OCI-LY7 (cell line): Measurements from ENCODE around the gene XRN2. TPM values are rescaled to one million over a fixed set of nuclear protein-coding genes. Genes with fewer than 3 reads are reported as not detected.

Source experiments
- BruUV-seq: library from RNA; stranded (reverse); fragments of 400-500 nt; replicated peaks from 2 replicates; lab custom pipeline; 2021; lab: Mats Ljungman, UMichigan
- CTCF ChIA-PET: fragments of 300-600 bp; sonication (Branson Sonifier 250); formaldehyde crosslinking; loops from one replicate; lab custom pipeline; 2022; ENCODE audit warnings: antibody characterized with exemption; ENCODE audit not compliant: unreplicated experiment; lab: Charles Lee
- POLR2A ChIA-PET: fragments of 300-600 bp; sonication (Branson Sonifier 250); formaldehyde crosslinking; loops from one replicate; lab custom pipeline; 2022; ENCODE audit warnings: antibody characterized with exemption; lab: Charles Lee
- DNase-seq: peaks from one replicate; pipeline ENCODE4 v3.0.0-alpha.2; 2015; ENCODE audit warnings: low spot score
- H2AFZ ChIP-seq: fragments of 200-600 bp; sonication (generic), shearing (Covaris generic); 2 replicates; pipeline ENCODE4 v1.6.1; 2014; ENCODE audit warnings: mild to moderate bottlenecking, antibody characterized with exemption, low read length, moderate library complexity
- H3K27ac ChIP-seq: fragments of 200-600 bp; sonication (generic); 2 replicates; pipeline ENCODE4 v1.5.1; 2014; ENCODE audit warnings: mixed run types, low read depth, mild to moderate bottlenecking, moderate library complexity, low read length, inconsistent platforms; ENCODE audit not compliant: poor library complexity, severe bottlenecking
- H3K36me3 ChIP-seq: fragments of 200-600 bp; sonication (generic); 2 replicates; pipeline ENCODE4 v1.6.1; 2014; ENCODE audit warnings: mild to moderate bottlenecking, antibody characterized with exemption, low read length, moderate library complexity, mixed read lengths; ENCODE audit not compliant: insufficient read depth
- H3K4me1 ChIP-seq: fragments of 200-600 bp; sonication (generic); 2 replicates; pipeline ENCODE4 v1.5.1; 2014; ENCODE audit warnings: mild to moderate bottlenecking, low read length; ENCODE audit not compliant: insufficient read depth, poor library complexity, severe bottlenecking
- H3K4me2 ChIP-seq: fragments of 200-600 bp; sonication (generic); 2 replicates; pipeline ENCODE4 v1.6.1; 2014; ENCODE audit warnings: mild to moderate bottlenecking, low read length
- H3K4me3 ChIP-seq: fragments of 200-600 bp; sonication (generic); 2 replicates; pipeline ENCODE4 v1.5.1; 2014; ENCODE audit warnings: mild to moderate bottlenecking, low read depth, low read length; ENCODE audit not compliant: poor library complexity, severe bottlenecking
- H3K79me2 ChIP-seq: fragments of 200-600 bp; sonication (generic); 2 replicates; pipeline ENCODE4 v1.6.1; 2016; ENCODE audit warnings: low read depth, mild to moderate bottlenecking, low read length, moderate library complexity, mixed read lengths; ENCODE audit not compliant: insufficient read depth
- H3K9me2 ChIP-seq: fragments of 200-600 bp; sonication (generic); 2 replicates; pipeline ENCODE4 v1.6.1; 2016; ENCODE audit warnings: mild to moderate bottlenecking, low read length, mixed read lengths; ENCODE audit not compliant: insufficient read depth
- H3K9me3 ChIP-seq: fragments of 200-600 bp; sonication (generic); 2 replicates; pipeline ENCODE4 v1.6.1; 2014; ENCODE audit warnings: mild to moderate bottlenecking, mixed run types, low read length, mixed read lengths
- H4K20me1 ChIP-seq: fragments of 200-600 bp; sonication (generic); 2 replicates; pipeline ENCODE4 v1.6.1; 2014; ENCODE audit warnings: mild to moderate bottlenecking, antibody characterized with exemption, low read length, moderate library complexity, mixed read lengths; ENCODE audit not compliant: insufficient read depth
- EZH2phosphoT487 ChIP-seq: fragments of 200-600 bp; sonication (generic); IDR thresholded peaks from 2 replicates; pipeline ENCODE4 v1.6.1; 2018; ENCODE audit warnings: low read depth, borderline replicate concordance, mild to moderate bottlenecking, mixed run types, antibody characterized with exemption, low read length, moderate library complexity, mixed read lengths
- intact Hi-C: fragments of 100-400 bp; cut with micrococcal nuclease; formaldehyde crosslinking; loops from one replicate; pipeline ENCODE4 v1.10.0; 2022; ENCODE audit not compliant: unreplicated experiment
- total RNA-seq, 2 experiments: library from RNA; depleted of rRNA in 1 of 2; stranded (reverse); fragments of >200 nt in 1 of 2; shearing (Covaris generic) in 1 of 2; gene quantifications; 2 replicates each; pipeline ENCODE4 v1.2.3, GENCODE V29; 2014 to 2022
- TF ChIP-seq, protein P1 (sequence below): fragments of 200-600 bp; sonication (generic); conservative IDR thresholded peaks from 2 replicates; pipeline ENCODE4 v1.5.1; 2014; ENCODE audit warnings: mild to moderate bottlenecking, antibody characterized with exemption, low read length, moderate library complexity, mixed read lengths

XRN2 gene
- total RNA-seq, 2 experiments from 2014 or later: 47.9 to 50.3 TPM

- no peak overlapping the region for H3K27ac ChIP-seq
- H3K36me3 ChIP-seq: no peaks in the 10 kb centered on the region
- no peaks in the 10 kb centered on the region for H3K4me1 ChIP-seq
- H3K9me3 ChIP-seq: no peaks in the 10 kb centered on the region
- ChIA-PET POLR2A (no interaction called here), CTCF (no interaction called here)
- no peak overlapping the region for H3K4me3 ChIP-seq
- no peaks in the 10 kb centered on the region for H4K20me1 ChIP-seq
- intact Hi-C loops: no loop called here
- H3K4me2 ChIP-seq: no peak overlapping the region
- no peaks in the 10 kb centered on the region for H3K9me2 ChIP-seq
- BruUV-seq: no TSS peak
- no peak overlapping the region for H2AFZ ChIP-seq
- no peak for TF ChIP-seq EZH2phosphoT487
- TF ChIP-seq, protein P1, sequence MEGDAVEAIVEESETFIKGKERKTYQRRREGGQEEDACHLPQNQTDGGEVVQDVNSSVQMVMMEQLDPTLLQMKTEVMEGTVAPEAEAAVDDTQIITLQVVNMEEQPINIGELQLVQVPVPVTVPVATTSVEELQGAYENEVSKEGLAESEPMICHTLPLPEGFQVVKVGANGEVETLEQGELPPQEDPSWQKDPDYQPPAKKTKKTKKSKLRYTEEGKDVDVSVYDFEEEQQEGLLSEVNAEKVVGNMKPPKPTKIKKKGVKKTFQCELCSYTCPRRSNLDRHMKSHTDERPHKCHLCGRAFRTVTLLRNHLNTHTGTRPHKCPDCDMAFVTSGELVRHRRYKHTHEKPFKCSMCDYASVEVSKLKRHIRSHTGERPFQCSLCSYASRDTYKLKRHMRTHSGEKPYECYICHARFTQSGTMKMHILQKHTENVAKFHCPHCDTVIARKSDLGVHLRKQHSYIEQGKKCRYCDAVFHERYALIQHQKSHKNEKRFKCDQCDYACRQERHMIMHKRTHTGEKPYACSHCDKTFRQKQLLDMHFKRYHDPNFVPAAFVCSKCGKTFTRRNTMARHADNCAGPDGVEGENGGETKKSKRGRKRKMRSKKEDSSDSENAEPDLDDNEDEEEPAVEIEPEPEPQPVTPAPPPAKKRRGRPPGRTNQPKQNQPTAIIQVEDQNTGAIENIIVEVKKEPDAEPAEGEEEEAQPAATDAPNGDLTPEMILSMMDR: no peak
- H3K79me2 ChIP-seq: no peaks in the 10 kb centered on the region
- DNase-seq: no peak
These were observed 29.3 kb upstream of the XRN2 start for GRCh38 chr20:21273755-21274386.

- H2AFZ ChIP-seq: no peak overlapping the region
- H4K20me1 ChIP-seq: no peaks in the 10 kb centered on the region
- H3K79me2 ChIP-seq: no peaks in the 10 kb centered on the region
- H3K4me1 ChIP-seq: no peaks in the 10 kb centered on the region
- intact Hi-C loops: no loop called here
- DNase-seq: no peak
- BruUV-seq: no TSS peak
- H3K36me3 ChIP-seq: no peaks in the 10 kb centered on the region
- no peaks in the 10 kb centered on the region for H3K9me3 ChIP-seq
- no peaks in the 10 kb centered on the region for H3K9me2 ChIP-seq
- H3K4me3 ChIP-seq: no peak overlapping the region
- TF ChIP-seq, protein P1: no peak
- TF ChIP-seq EZH2phosphoT487: no peak
- no peak overlapping the region for H3K27ac ChIP-seq
- ChIA-PET CTCF (no interaction called here), POLR2A (no interaction called here)
- H3K4me2 ChIP-seq: no peak overlapping the region
These were observed 24.3 kb upstream of the XRN2 start for GRCh38 chr20:21278829-21279228.

DNA sequence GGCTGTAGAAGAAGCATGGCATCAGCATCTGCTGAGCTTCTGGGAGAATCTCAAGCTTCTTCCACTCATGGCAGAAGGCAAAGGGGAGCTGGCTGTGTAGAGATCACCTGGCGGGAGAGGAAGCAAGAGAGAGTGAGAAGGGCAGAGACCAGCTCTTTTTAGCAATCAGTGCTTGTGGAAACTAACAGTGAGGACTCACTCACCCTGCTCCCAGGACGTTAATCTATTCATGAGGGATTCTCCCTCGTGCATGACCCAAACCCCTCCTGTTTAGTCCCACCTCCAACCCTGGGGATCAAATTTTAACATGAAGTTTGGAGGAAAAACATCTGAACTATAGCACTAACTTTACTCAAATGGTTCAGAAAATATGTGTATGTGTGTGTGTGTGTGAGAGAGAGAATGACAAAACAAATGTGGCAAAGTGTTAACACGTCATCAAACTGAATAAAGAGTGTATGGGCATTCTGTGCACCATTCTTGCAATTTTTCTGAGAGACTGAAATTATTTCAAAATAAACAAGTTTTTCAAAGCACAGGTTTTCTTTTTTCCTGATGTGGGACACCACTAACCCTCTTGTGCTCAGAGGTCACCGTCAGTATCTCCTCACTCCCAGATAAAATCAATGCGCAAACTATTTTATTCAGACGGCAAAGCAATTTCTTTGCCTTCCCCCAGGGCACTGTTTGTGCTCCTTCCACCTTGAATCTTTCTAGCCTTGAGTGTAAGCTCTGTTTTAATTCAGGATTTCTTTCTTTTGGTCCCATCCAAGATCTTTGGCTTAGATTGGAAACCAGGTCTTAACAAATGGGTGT lies 23.2 kb upstream of the XRN2 start:
- Histone ChIP-seq H4K20me1 (no peaks in the 10 kb centered on the region), H2AFZ (no peak overlapping the region), H3K4me3 (no peak overlapping the region), H3K79me2 (no peaks in the 10 kb centered on the region), H3K4me2 (no peak overlapping the region), H3K36me3 (no peaks in the 10 kb centered on the region), H3K9me3 (no peaks in the 10 kb centered on the region), H3K4me1 (no peaks in the 10 kb centered on the region), H3K9me2 (no peaks in the 10 kb centered on the region), H3K27ac (no peak overlapping the region)
- DNase-seq: no peak
- no peak for TF ChIP-seq EZH2phosphoT487
- BruUV-seq: no TSS peak
- intact Hi-C loops: no loop called here
- POLR2A ChIA-PET: interaction anchor here (0.6 kb wide), 1 partner anchor 45 kb away, joined by 5 read pairs; no protein-coding TSS in a partner anchor
- CTCF ChIA-PET: no interaction called here
